Heart left ventricle (tissue), 16 donors: ENCODE data around the gene OCEL1. TPM values are rescaled to one million over a fixed set of nuclear protein-coding genes. Genes with fewer than 3 reads are reported as not detected.

Experiments used
- ATAC-seq, 4 donors: fragments of 200-7000 bp; cut with Tn5 transposase; one replicate each; pipeline ENCODE4 v1.9.1; 2020 to 2022; ENCODE audit warnings: moderate library complexity in 4 of 4, mild to moderate bottlenecking in 3 of 4, moderate number of reproducible peaks in 1 of 4
- DNase-seq, 5 donors: peaks; one replicate each; pipeline ENCODE4 v3.0.0-alpha.2; 2020
- H3K27ac ChIP-seq, 12 donors: fragments of 200-600 bp; sonication (generic) in 4 of 12; one replicate each; pipeline versions ENCODE4 v1.5.0 to v1.8.0; 2016 to 2022; ENCODE audit warnings: mild to moderate bottlenecking in 2 of 12
- H3K27me3 ChIP-seq, 9 donors: fragments of 200-600 bp; sonication (generic) in 2 of 9; one replicate each; pipeline versions ENCODE4 v1.5.1 to v1.8.0; 2016 to 2022; ENCODE audit warnings: mild to moderate bottlenecking in 3 of 9
- H3K36me3 ChIP-seq, 9 donors: fragments of 200-600 bp; sonication (generic) in 2 of 9; one replicate each; pipeline versions ENCODE4 v1.5.0 to v1.8.0; 2018 to 2022; ENCODE audit warnings: mild to moderate bottlenecking in 2 of 9
- H3K4me1 ChIP-seq, 12 donors: fragments of 200-600 bp; sonication (generic) in 4 of 12; one replicate each; pipeline versions ENCODE4 v1.5.0 to v1.8.0; 2016 to 2022; ENCODE audit warnings: mild to moderate bottlenecking in 3 of 12
- H3K4me3 ChIP-seq, 12 donors: fragments of 200-600 bp; sonication (generic) in 4 of 12; one replicate each; pipeline versions ENCODE4 v1.5.0 to v1.8.0; 2017 to 2022; ENCODE audit warnings: mild to moderate bottlenecking in 9 of 12, moderate library complexity in 4 of 12
- H3K9me3 ChIP-seq, 12 donors: fragments of 200-600 bp; sonication (generic) in 4 of 12; one replicate each; pipeline versions ENCODE4 v1.5.0 to v1.8.0; 2016 to 2022; ENCODE audit warnings: mild to moderate bottlenecking in 1 of 12
- POLR2A ChIP-seq, 2 donors: fragments of 450-650 bp; IDR thresholded peaks; one replicate each; pipeline ENCODE4 v1.6.1; 2017; ENCODE audit warnings: antibody characterized with exemption in 2 of 2, mild to moderate bottlenecking in 2 of 2, moderate library complexity in 2 of 2
- WGBS, 4 donors: extraction: QIAGEN DNeasy Blood & Tissue Kit in 2 of 4; methylation state at CpG; one replicate each; pipeline versions ENCODE4 v1.1.5 to v1.1.7; 2013 to 2018; 5-methylcytosine and 5-hydroxymethylcytosine counted together
- intact Hi-C, 10 donors: fragments of 100-400 bp; cut with DNase I; formaldehyde crosslinking; loops; one replicate each; pipeline versions ENCODE4 v1.11.1 to v1.14.2; 2022
- polyA plus RNA-seq, 2 donors: library from polyadenylated mRNA; stranded (reverse); fragments of 200-250 nt; gene quantifications; one replicate each; pipeline ENCODE4 v1.2.3, GENCODE V29; 2013
- total RNA-seq, 9 donors: library from RNA; depleted of rRNA in 2 of 9; stranded (reverse); fragments of >200 nt in 2 of 9; fragmentation: NEBNext Ultra II Directional in 3 of 9; extraction: Animal tissue kit (Norgen Biotek cat#: 25700) in 3 of 9; gene quantifications; one replicate each; pipeline versions ENCODE4 v1.1.0 to v1.2.4, GENCODE V29; 2016 to 2023
- TF ChIP-seq, protein P1 (sequence below), 12 donors: fragments of 200-600 bp; sonication (generic) in 4 of 12; IDR thresholded peaks; one replicate each; pipeline versions ENCODE4 v1.5.0 to v1.8.0; 2018 to 2022; ENCODE audit warnings: antibody characterized with exemption in 12 of 12, mild to moderate bottlenecking in 5 of 12
- donor health status: ischemic (EF 13 %, LVEDD 7.1; RV severe dilation, severe dysfunction).
- donor health status: healthy with polysubstance abuse.
- donor health status: DM: no; HTN: yes; CAD: no.
- donor health status: DM: no; HTN: no; CAD: no.
- donor health status: ischemic (EF 25% LVEDD 6.9; RV normal size, moderate dysfunction).
- donor health status: ischemic (EF 25% LVEDD 5.7; RV mildly dilated, moderate dysfunction).
- donor health status: healthy.
- donor health status: DM: yes; HTN: yes; CAD: no.
- donor health status: ischemic (EF 35%, LVEDD 5.7; RV mildly dilated, moderate dysfunction).
- donor health status: nonischemic (EF 11% LVEDD 7.7; RV severe dilation, severe dysfunction).
- donor health status: DM: yes; HTN: yes; CAD: no.
- donor health status: PGD.
- donor health status: ischemic (EF 29% LVEDD 5.4; RV normal size, mild dysfunction).
- donor health status: nonischemic (EF 23%, LVEDD 6.1; RV moderate dilation, normal function).

OCEL1 gene
- total and polyA plus RNA-seq, 11 donors: 8.7 to 35.2 (median 16.8) TPM

DNA sequence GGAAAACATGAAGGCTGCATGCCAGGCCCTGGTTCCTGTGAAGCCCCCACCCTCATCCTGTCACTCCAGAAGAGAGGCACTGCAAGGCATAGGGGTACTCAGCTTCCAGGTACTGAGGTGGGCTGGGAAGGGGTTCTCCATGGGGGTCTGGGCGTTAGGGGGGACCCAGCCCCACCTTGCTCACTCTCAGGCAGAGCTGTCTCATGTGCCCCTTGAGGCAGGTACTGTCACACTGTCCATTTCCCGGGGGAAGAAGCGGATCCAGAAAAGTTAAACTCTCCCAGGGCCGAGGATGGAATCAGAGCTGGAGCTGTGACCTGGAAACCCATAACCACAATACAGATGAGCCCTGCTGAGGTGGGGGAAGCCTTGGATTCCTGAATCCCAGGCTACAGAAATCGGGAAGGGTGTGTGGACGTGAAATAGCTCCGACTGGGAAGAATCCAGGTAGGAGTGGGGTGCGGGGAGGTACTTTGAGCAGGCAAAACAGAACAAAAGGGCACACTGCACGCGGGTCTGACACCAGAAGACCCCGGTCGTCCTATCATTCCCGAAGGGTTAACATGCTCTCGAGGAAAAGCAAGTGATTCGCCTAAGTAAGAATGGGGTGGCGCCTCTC is 11.4 kb upstream of the OCEL1 start:
- DNase-seq: no peak
- H3K4me3 ChIP-seq: peak overlapping the region; percentile 38 to 83 (median 78)
- H3K36me3 ChIP-seq: peaks cover 0 to 67% (median 53%) of the 10 kb centered on the region in 9 donors
- peaks cover 0 to 19% (median 11%) of the 10 kb centered on the region in 12 donors for H3K4me1 ChIP-seq
- H3K27me3 ChIP-seq: no peaks in the 10 kb centered on the region
- no peak for ATAC-seq
- intact Hi-C loops: loop anchor here in 4 of 10 donors (2.0 to 10.0 kb wide), 4 partner anchors 48 to 137 kb away; partner anchors contain the start of genes USHBP1 (in 2 of the 4), ANKLE1 (in 1 of the 4), BABAM1 (in 1 of the 4) and HAUS8 (in 1 of the 4)
- TF ChIP-seq POLR2A (IDR thresholded peaks at IDR 0.05): no peak
- TF ChIP-seq, protein P1, sequence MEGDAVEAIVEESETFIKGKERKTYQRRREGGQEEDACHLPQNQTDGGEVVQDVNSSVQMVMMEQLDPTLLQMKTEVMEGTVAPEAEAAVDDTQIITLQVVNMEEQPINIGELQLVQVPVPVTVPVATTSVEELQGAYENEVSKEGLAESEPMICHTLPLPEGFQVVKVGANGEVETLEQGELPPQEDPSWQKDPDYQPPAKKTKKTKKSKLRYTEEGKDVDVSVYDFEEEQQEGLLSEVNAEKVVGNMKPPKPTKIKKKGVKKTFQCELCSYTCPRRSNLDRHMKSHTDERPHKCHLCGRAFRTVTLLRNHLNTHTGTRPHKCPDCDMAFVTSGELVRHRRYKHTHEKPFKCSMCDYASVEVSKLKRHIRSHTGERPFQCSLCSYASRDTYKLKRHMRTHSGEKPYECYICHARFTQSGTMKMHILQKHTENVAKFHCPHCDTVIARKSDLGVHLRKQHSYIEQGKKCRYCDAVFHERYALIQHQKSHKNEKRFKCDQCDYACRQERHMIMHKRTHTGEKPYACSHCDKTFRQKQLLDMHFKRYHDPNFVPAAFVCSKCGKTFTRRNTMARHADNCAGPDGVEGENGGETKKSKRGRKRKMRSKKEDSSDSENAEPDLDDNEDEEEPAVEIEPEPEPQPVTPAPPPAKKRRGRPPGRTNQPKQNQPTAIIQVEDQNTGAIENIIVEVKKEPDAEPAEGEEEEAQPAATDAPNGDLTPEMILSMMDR (IDR thresholded peaks at IDR 0.05): no peak
- 27 to 33% (median 33%) methylated on average over 16 of the region's 16 CpGs for WGBS, 4 donors
- peak overlapping the region; percentile 90 to 97 (median 94) for H3K27ac ChIP-seq
- H3K9me3 ChIP-seq: no peaks in the 10 kb centered on the region

DNA sequence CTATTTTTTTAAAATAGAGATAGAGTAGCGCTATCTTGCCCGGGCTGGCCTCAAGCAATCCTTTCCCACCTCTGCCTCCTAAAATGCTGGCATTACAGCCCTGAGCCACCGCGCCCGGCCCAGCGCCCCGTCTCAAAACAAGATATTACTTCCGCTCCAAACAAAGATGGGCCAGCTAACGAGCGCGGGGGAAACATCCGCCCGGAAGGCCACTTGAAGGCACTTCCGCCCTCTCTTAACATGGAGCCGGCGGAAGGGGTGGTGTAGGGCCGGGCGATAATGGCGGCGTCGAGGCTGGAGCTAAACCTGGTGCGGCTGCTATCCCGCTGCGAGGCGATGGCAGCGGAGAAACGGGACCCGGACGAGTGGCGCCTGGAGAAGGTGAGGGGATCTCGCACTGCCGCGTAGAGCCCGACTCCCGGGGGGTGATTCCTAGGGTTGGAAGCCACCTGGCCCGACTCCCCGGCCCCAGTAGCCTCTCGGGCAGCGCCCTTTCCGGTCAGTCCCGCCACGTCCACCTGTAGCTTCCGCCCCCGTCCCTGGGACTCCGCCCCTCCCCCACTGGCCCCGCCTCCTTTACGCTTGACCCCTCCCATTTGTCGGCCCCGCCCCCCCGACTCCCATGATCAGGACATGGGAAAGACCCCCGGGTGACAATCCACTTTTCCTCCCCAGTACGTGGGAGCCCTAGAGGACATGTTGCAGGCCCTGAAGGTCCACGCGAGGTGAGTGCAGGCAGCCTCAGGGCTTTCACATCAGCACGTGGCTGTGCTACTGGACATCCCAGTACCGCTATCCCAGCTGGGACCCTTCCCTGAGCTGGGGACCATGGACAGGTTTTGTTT is 10.7 kb upstream of the OCEL1 start, which contains the start of gene USE1:
TSS of gene USE1 (plus strand) at position 231 of the 845 bp plus-strand sequence. CDS start at position 280, 49 bp downstream.
- no peaks in the 10 kb centered on the region for H3K27me3 ChIP-seq
- 3 to 6% (median 4%) methylated on average over 38 to 56 of the region's 56 CpGs for WGBS, 4 donors
- H3K27ac ChIP-seq: peak within 1 kb of the TSS; percentile 90 to 97 (median 94)
- H3K36me3 ChIP-seq: peaks cover 0 to 61% (median 49%) of the 10 kb centered on the region in 9 donors
- H3K4me1 ChIP-seq: peaks cover 0 to 26% (median 11%) of the 10 kb centered on the region in 12 donors
- TF ChIP-seq, protein P1 (IDR thresholded peaks at IDR 0.05): no peak
- peak in 1 of 2 donors; percentile 55 for TF ChIP-seq POLR2A (IDR thresholded peaks at IDR 0.05)
- ATAC-seq (peak; percentile 95 to 97 (median 95)), DNase-seq (peak; percentile 91 to 95 (median 93))
- H3K9me3 ChIP-seq: no peaks in the 10 kb centered on the region
- intact Hi-C loops: loop anchor here in 4 of 10 donors (2.0 to 10.0 kb wide), 4 partner anchors 47 to 138 kb away; partner anchors contain the start of genes USHBP1 (in 2 of the 4), ANKLE1 (in 1 of the 4), BABAM1 (in 1 of the 4) and HAUS8 (in 1 of the 4)
- peak within 1 kb of the TSS; percentile 38 to 83 (median 78) for H3K4me3 ChIP-seq

DNA sequence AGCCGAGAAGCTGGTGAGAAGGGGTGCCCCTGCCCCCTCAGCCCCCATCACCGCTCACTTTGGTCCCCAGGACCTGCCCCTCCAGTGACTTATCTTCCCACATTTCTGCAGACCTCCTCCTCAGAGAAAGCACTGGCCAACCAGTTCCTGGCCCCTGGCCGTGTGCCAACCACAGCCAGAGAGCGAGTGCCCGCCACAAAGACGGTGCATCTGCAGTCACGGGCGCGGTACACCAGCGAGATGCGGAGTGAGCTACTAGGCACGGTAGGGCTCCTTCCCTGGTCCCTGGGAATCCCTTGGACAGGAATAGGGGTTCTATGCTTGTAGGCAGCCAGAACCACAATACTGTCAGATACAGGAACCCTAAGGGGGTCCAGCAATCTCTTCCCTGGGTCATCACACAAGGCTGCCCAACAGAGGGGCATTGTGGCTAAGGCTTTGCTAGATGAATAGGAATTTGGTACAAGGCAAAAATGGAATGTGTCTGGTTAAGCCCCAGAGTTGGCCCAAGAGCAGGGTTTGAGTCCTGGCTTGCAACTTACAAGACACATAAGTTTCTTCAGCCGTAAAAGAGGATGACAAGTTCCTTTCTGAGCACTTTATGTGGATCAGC is 9.9 kb upstream of the OCEL1 start:
- WGBS, 4 donors: 86 to 89% (median 88%) methylated on average over 13 of the region's 13 CpGs
- no peaks in the 10 kb centered on the region for H3K9me3 ChIP-seq
- peak overlapping the region in 9 of 12 donors; percentile 64 to 83 (median 80) for H3K4me3 ChIP-seq
- TF ChIP-seq POLR2A (IDR thresholded peaks at IDR 0.05): no peak
- TF ChIP-seq, protein P1 (IDR thresholded peaks at IDR 0.05): no peak
- peak overlapping the region in 10 of 12 donors; percentile 90 to 96 (median 94) for H3K27ac ChIP-seq
- ATAC-seq: no peak
- H3K27me3 ChIP-seq: no peaks in the 10 kb centered on the region
- peaks cover 0 to 52% (median 42%) of the 10 kb centered on the region in 9 donors for H3K36me3 ChIP-seq
- peaks cover 0 to 26% (median 11%) of the 10 kb centered on the region in 12 donors for H3K4me1 ChIP-seq
- DNase-seq: no peak
- intact Hi-C loops: loop anchor here in 3 of 10 donors (5.0 to 10.0 kb wide), 3 partner anchors 46 to 139 kb away; partner anchors contain the start of genes USHBP1 (in 2 of the 3), ANKLE1 (in 1 of the 3), HAUS8 (in 1 of the 3) and MYO9B (in 1 of the 3)
